H54 (cell line): Measurements from ENCODE around the gene MEI1.

Source experiments
- DNase-seq: peaks from one replicate; pipeline ENCODE4 v3.0.0; 2011; ENCODE audit warnings: low spot score, mixed read lengths; ENCODE audit not compliant: insufficient read length
- FAIRE-seq: peaks from 3 replicates; lab custom pipeline; 2011; peaks lifted over from hg19 to GRCh38; lab: Jason Lieb, UNC
- POLR2A ChIP-seq: IDR thresholded peaks from 2 replicates; pipeline ENCODE4 v1.6.1; 2011; ENCODE audit warnings: low read depth, mild to moderate bottlenecking, low read length

Gene MEI1

DNA sequence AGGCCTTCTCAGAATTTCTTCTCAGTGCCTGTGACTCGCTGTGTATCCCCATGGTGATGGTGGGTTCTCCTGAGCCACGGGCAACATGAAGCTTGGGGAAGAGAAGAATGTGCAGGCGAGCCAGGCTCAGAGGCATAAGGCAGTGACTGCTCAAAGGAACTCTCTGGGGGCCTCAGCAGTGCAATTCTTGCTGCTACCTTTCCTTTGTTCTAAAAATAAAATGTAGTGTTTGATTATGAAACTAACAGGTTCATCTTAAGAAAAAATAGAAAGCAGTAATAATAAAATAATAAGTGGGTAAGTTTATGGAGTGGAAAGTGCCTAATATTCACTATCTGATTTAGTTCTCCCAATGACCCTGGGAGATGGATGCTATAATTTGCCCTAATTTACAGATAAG is 46.7 kb downstream of the MEI1 start:
- FAIRE-seq (no peak), DNase-seq (no peak)

DNA sequence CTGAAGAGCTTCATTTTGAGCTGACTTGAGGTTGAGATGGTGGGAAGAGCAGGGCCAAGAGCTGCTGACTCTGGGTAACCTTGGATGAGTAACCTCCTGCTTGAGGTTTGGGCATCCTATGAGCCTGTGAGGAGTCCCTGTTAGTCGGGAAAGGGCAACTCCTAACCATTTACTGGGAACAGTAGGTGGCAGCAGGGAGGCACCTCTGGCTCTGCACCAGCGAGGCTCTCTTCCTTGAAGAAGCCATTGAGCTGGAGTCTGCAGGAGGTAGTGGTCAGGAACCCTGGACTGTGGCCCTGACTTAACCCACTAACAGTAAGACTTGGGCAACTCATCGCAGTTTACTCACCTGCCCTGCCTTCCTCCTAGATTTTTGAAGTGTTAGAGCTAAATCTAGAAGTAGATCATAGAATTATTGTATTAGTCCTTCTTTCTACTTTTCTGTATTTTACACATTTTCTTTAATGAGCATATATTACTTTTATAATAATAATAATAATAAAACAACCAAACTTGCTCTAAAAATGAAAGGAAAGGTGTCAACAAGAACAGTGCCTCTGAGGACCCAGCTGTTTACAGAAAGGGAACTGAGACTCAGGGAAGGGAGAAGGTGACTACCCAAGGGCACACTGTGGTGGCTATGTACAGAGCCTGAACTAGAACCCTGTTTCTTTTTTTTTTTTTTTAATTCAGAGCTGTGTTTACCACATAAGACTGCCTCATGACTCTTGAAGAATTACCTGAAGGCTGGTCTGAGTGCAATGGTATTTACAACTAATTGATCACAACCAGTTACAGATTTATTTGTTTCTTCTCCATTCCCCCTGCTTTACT is 47.5 kb downstream of the MEI1 start:
- no peak for TF ChIP-seq POLR2A
- peak; percentile 88 for FAIRE-seq
- peak; percentile 72 for DNase-seq

More for the DNA sequence above, 46.7 kb downstream of the MEI1 start:
- no peak for TF ChIP-seq POLR2A

DNA sequence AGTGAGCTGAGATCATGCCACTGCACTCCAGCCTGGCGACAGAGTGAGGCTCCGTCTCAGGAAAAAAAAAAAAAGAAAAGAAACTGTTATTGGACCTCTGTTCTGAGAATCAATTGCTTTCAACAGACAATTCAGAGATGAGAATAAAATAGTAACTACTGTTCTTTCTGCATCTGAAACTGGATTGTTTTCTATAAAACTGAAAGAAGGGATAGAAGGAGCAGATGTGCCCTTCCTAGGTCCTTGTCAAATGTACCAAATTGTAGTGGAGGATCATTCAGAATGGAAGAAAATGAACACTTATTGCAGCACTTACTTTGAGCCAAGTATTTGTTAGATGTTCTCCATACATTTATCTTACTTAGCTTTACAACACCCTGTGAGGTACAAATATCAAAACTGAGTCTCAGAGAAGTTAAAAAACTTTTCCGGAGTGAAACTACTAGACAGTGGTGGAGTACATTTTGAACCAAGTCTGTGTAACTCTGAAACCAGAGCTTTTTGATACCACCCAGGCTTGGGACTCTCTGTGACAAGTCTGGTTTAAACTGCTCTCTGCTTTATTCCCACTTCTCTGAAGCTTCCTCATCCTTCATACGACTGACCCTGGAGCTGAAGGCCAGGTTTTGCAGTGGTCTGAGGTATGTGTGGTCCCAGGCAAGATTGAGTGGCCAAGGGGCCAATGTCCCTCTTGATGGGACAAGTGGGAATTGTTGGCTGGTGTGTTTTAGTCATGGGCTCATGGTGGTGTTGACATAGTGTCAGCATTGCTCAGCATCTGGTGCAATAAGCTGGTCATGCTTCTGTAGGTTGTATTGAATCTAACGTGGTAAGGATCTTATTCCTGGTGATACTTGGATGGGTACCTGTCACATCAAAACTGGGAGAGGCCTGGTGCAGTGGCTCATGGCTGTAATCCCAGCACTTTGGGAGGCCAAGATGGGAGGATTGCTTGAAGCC is 53.0 kb downstream of the MEI1 start:
- DNase-seq = no peak
- no peak for TF ChIP-seq POLR2A
- no peak for FAIRE-seq

DNA sequence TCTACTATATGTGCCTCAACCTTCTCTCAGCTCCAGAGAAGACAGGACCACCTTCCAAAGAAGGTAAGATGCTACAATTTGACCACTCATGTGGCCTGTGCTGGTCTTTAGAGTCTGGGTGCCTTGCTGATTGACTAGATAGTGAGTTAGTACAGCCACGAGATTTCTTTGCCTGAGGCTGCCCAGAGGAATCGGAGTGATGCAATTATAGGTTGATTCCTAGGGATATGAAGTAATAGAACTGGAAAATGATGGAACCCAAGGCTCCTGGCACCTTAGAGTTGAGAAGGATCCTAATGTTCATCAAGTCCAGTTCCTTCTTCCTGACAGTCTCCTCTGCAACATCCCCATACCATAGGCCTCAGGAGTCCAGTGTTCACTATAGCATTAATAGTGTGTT is 54.7 kb downstream of the MEI1 start:
- no peak for DNase-seq
- FAIRE-seq = no peak
- TF ChIP-seq POLR2A = no peak

DNA sequence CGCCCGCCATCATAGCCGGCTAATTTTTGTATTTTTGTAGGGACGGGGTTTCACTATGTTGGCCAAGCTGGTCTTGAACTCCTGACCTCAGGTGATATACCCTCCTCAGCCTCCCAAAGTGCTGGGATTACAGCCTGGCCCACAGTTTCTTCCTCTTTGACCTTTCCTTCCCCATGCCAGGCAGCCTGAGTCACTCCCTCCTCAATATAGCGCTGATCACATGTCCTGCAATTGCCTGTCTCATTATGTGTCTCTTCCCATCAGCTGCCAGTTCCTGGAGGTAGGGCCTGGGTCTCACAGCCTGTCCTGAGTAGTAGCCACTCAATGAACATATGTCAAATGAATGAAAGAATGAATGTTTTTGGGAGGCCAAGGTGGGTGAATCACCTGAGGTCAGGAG is 58.2 kb downstream of the MEI1 start:
- no peak for TF ChIP-seq POLR2A
- no peak for DNase-seq
- no peak for FAIRE-seq

DNA sequence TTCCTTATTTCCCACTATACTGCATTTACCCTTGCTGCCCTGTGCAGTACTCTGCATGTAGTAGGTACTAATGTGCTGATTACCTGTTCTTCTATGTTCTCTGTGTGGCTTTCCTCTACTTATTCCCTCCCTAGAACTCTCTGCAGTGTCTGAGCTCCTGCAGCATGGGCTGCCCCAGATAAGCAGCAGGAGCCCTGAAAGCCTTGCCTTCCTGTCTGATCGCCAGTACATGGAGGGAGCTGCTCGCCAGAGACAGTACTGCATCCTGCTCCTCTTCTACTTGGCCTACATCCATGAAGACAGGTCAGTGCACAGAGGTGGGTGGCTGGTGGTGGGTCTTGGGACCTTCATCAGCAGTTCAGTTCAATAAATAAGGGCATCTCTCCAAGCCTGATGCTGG is 58.9 kb downstream of the MEI1 start:
- FAIRE-seq (no peak), DNase-seq (no peak)
- no peak for TF ChIP-seq POLR2A

DNA sequence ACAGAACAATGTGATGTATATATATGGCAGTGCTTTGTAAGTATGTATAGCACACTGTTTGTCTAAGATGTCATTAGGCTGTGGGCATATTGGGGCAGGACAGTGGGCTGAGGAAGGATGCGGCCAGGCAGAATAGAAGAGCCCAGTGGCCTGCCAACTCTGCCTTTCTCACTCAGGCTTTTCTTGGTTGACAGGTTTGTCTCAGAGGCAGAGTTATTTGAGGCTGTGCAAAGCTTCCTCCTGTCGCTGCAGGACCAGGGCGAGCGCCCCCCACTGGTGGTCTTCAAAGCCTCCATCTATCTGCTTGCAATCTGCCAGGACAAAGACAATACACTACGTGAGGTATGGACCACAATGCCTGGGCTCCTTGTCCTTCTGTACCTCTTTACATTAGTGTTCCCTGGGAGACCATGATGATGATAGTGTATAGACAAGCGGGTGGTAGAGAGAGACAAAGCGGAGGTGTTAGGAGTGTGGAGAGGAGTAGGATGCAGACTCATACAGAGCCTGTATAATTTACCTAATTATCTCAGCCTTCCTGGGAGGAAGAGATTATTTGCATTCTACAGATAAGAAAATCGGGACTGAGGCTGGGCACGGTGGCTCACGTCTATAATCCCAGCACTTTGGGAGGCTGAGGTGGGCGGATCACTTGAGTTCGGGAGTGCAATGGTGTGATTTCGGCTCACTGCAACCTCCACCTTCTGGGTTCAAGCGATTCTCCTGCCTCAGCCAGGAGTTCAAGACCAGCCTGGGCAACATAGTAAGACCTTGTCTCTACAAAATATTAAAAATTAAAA is 63.9 kb downstream of the MEI1 start:
- no peak for TF ChIP-seq POLR2A
- DNase-seq (no peak), FAIRE-seq (no peak)

DNA sequence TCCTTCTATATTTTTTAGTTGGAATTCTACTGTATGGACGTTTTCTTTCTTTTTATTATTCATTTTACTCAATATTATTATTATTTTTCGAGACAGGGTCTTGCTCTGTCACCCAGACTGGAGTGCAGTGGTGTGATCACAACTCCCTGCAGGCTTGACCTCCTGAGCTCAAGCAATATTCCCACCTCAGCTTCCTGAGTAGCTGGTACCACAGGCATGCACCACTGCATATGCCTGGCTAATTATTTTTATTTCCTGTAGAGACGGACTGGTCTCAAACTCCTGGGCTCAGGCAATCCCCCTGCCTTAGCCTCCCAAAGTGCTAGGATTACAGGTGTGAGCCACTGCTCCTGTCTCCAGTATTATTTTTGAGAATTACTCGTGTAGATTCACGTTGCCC is 67.2 kb downstream of the MEI1 start:
- DNase-seq (no peak), FAIRE-seq (no peak)
- TF ChIP-seq POLR2A = no peak

DNA sequence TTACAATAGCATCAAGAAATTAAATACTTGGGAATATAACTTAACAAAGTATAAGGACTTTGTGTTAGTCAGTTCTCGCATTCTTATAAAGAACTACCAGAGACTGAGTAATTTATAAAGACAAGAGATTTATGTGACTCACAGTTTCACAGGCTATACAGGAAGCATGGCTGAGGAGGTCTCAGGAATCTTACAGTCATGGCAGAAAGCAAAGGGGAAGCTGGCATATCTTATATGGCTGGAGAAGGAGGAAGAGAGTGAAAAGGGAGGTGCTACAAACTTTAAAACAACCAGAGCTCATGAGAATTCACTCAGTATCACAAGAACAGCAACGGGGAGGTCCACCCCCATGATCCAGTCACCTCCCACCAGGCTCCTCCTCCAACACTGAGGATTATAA is 69.1 kb downstream of the MEI1 start:
- DNase-seq (no peak), FAIRE-seq (no peak)
- TF ChIP-seq POLR2A = no peak

DNA sequence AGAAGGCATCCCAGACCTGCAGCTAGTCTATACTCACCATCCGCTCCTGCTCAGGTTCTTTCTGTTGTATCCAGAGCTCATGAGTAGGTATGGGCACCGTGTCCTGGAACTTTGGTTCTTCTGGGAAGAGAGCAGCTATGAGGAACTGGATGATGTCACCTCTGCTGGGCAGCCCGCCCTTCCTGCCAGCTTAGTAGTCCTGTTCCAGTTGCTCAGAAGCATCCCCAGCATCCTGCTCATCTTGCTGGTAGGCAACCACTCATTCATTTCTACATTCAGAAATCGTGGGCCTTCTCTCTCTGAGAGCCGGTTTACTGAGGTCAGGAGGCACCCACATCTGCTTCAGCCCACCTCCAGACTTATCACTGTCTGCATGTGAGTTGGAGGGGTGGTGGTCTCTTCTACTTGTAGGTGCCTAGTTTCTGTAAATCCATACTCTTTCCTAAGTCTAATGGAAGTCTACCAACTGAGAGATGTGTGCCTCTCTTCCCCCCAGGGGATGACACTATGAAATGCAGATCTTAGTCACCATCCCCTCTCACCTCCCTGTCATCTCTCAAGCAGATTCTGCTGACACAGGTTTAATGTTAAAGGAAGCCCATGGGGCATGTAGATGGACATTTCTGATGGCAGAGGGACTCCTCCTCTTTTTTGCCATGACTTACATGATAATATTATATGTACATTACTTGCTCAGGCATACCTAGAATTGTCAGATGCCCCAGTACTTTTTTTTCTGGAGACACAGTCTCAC is 71.6 kb downstream of the MEI1 start:
- FAIRE-seq (no peak), DNase-seq (peak; percentile 10)
- TF ChIP-seq POLR2A = no peak

DNA sequence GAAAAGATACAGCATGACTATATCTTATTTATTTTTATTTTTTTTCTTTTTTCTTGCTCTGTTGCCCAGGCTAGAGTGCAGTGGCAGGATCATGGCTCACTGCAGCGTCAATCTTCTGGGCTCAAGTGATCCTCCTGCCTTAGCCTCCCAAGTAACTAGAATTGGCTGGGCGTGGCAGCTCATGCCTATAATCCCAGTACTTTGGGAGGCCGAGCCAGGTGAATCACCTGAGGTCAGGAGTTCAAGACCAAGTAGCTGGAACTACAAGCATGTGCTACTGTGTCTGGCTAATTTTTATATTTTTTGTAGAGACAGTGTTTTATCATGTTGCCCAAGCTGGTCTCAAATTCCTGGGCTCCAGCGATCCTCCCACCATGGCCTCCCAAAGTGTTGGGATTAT is 72.9 kb downstream of the MEI1 start:
- DNase-seq = no peak
- no peak for FAIRE-seq
- no peak for TF ChIP-seq POLR2A

DNA sequence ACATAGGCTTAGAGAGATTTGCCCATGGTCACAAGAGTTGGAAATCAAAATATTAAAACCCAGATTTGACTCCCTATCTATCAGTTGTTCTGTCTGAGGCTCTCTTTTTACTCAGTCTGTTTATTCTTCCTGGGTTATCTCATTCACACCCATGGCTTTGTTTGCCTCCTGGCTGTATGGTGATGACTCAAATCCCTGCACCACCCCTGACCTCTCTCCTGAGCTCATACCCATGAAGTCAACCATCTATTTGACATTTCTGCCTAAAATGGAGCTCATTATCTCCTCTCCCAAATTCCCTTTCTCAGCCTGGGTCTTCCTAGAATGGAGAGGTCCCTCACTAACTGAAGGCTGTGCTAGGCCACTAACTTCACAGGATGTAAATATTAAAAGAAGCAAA is 73.3 kb downstream of the MEI1 start:
- FAIRE-seq = peak; percentile 20
- DNase-seq = peak; percentile 12
- TF ChIP-seq POLR2A = no peak

DNA sequence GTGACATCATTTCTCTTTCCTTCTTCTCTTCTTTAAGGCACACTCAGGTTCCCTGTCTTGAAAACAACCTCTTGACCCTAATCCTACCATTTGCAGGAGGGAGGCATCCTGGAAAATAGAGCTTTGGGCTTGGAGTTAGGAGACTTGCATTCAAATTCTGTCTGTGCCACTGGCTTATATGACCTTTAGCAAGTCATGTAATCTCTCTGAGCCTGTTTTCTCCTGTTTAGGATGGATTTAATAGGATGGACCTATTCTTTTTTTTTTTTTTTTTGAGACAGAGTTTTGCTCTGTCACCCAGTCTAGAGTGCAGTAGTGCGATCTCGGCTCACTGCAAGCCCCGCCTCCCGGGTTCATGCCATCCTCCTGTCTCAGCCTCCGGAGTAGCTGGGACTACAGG is 76.0 kb downstream of the MEI1 start:
- FAIRE-seq (no peak), DNase-seq (no peak)
- no peak for TF ChIP-seq POLR2A
